Testis (tissue), 2 donors: Measurements from ENCODE around the gene SNTB2.
"Not testable (repeated sequence)": the region's sequence is repeated elsewhere in the genome, so short reads cannot be mapped to it uniquely, and the experiment has no call there.

Experiments
- POLR2A ChIP-seq: fragments of 450-650 bp; IDR thresholded peaks from one replicate; pipeline ENCODE4 v1.6.1; 2017; ENCODE audit warnings: antibody characterized with exemption, mild to moderate bottlenecking, moderate library complexity
- TF ChIP-seq, protein P1 (sequence below), 3 experiments: fragments of 450-650 bp in 2 of 3; fragments of 200-600 bp in 1 of 3; sonication (generic) in 1 of 3; IDR thresholded peaks; one replicate each; pipeline ENCODE4 v1.5.1; 2016 to 2019; ENCODE audit warnings: antibody characterized with exemption in 3 of 3, mild to moderate bottlenecking in 2 of 3, moderate library complexity in 1 of 3

GRCh38 chr16:69139464-69139863, 47.5 kb upstream of the SNTB2 start:
- not testable (repeated sequence) for TF ChIP-seq POLR2A
- TF ChIP-seq, protein P1, sequence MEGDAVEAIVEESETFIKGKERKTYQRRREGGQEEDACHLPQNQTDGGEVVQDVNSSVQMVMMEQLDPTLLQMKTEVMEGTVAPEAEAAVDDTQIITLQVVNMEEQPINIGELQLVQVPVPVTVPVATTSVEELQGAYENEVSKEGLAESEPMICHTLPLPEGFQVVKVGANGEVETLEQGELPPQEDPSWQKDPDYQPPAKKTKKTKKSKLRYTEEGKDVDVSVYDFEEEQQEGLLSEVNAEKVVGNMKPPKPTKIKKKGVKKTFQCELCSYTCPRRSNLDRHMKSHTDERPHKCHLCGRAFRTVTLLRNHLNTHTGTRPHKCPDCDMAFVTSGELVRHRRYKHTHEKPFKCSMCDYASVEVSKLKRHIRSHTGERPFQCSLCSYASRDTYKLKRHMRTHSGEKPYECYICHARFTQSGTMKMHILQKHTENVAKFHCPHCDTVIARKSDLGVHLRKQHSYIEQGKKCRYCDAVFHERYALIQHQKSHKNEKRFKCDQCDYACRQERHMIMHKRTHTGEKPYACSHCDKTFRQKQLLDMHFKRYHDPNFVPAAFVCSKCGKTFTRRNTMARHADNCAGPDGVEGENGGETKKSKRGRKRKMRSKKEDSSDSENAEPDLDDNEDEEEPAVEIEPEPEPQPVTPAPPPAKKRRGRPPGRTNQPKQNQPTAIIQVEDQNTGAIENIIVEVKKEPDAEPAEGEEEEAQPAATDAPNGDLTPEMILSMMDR (IDR thresholded peaks at IDR 0.05), result not testable (repeated sequence)
